GM19438 (cell line): Measurements from ENCODE around the gene MAGEA9.
"Not testable (repeated sequence)": the region's sequence is repeated elsewhere in the genome, so short reads cannot be mapped to it uniquely, and the experiment has no call there.

Experiments used
- ATAC-seq: cut with Tn5 transposase; IDR thresholded peaks from one replicate; pipeline ENCODE4 v1.9.1; 2021; ENCODE audit warnings: low read depth; ENCODE audit not compliant: unreplicated experiment

MAGEA9 gene

DNA sequence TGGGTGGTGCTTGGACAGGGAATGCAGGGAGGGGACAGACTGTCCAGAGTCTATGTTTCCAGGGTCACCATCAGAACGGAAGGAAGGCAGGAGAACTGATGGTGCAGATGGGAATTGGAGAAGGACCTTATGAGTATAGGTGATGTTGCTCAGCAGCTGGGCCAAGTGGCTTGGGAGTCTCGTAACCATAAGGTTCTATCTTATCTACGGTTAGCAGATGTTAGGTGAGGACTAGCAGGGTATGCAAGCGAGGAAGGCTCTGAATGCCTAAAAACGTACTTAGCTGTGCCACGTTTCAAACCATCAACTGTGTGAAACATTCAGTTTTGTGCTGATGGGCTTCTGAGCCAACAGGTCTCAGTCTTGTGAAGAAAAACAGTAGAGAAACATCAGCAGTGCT, 22.4 kb downstream of the MAGEA9 start:
- ATAC-seq: no peak

DNA sequence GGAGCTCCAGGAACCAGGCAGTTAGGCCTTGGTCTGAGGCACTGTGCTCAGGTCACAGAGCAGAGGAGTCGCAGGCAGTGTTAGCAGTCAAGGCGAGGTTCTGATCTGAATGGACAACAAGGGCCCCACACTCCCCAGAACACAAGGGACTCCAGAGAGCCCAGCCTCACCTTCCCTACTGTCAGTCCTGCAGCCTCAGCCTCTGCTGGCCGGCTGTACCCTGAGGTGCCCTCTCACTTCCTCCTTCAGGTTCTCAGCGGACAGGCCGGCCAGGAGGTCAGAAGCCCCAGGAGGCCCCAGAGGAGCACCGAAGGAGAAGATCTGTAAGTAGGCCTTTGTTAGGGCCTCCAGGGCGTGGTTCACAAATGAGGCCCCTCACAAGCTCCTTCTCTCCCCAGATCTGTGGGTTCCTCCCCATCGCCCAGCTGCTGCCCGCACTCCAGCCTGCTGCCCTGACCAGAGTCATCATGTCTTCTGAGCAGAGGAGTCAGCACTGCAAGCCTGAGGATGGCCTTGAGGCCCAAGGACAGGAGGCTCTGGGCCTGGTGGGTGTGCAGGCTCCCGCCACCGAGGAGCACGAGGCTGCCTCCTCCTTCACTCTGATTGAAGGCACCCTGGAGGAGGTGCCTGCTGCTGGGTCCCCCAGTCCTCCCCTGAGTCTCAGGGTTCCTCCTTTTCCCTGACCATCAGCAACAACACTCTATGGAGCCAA, 26.2 kb downstream of the MAGEA9 start:
- ATAC-seq: no peak

DNA sequence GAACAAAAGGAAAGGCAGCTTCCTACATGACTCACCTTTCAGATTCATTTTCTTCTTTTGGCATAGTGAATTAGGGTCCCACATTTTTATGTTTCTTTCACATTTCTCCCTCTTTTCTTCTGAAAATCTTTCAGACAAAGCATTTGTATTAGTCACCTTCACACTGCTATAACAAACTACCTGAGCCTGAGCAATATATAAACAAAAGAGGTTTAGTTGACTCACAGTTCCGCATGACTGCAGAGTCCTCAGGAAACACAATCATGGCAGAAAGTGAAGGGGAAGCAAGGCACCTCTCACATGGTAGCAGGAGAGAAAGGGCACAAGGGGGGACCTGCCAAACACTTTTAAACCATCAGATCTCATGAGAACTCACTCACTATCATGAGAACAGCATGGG, 36.9 kb downstream of the MAGEA9 start:
- no peak for ATAC-seq

DNA sequence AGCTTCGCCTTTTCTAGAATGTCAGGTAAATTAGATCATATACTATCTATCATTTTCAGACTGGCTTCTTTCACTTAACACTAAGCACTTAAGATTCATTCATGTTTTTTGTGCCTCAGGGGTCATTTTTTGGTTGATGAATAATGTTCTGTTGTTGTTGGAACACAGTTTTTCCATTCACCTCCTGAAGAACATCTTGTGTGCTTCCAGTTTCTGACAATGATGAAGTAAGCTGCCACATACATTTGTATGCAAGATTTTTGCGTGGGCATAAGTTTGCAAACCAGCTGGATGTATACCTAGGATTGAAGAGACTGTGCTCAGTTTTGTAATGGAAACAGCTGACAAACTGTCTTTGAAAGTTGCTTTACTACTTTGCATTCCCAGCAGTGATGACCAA, 37.6 kb downstream of the MAGEA9 start:
- ATAC-seq: no peak

DNA sequence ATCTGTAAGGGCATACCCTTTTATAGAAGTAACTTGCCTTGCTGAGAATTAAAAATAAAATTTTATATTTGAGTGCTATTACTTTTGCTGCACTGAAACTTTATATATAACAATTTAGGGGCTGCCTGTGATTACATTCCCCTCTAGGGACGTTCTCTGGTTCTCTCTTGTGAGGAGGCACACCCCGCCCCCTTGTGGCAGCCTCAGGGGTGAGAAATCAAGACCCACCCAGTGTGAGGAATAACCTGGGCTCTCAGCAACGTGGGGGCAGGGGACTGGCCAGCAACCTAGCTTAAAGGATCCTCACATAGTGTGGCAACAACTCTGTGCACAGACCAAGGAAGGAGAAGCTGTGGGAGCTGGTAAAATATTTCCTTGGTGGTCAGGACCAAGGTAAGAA, 43.7 kb downstream of the MAGEA9 start:
- ATAC-seq: no peak

DNA sequence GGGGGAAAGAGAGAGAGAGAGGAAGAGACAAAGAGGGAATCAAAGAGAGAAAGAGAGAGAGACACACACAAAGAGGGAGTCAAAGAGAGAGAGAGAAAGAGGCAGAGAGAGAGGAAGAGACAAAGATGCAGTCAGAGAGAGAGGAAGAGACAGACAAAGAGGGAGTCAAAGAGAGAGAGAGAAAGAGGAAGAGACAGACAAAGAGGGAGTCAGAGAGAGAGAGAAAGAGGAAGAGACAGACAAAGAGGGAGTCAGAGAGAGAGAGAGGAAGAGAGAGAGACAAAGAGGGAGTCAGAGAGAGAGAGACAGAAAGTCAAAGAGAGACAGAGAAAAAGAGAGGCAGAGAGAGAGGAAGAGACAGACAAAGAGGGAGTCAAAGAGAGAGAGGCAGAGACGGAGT, 45.5 kb downstream of the MAGEA9 start:
- no peak for ATAC-seq

DNA sequence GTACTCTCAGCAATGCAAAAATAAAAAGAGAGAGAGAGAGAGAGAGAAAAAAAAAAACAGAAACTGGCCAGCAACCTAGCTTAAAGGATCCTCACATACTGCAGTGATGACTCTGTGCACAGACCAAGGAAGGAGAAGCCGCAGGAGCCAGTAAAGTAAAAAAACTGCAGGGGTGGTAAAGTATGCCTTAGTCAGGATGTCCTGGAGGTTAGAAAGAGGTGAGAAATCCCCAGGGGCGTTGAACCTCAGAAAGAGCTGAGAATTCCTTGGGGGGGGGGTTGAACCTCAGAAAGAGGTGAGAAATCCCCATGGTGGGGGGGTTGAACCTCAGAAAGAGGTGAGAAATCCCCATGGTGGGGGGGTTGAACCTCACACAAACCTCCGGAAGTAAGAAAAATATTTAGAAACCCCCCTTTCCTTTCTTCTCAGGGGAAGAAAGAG, 48.0 kb downstream of the MAGEA9 start:
- peak; percentile 29 for ATAC-seq

DNA sequence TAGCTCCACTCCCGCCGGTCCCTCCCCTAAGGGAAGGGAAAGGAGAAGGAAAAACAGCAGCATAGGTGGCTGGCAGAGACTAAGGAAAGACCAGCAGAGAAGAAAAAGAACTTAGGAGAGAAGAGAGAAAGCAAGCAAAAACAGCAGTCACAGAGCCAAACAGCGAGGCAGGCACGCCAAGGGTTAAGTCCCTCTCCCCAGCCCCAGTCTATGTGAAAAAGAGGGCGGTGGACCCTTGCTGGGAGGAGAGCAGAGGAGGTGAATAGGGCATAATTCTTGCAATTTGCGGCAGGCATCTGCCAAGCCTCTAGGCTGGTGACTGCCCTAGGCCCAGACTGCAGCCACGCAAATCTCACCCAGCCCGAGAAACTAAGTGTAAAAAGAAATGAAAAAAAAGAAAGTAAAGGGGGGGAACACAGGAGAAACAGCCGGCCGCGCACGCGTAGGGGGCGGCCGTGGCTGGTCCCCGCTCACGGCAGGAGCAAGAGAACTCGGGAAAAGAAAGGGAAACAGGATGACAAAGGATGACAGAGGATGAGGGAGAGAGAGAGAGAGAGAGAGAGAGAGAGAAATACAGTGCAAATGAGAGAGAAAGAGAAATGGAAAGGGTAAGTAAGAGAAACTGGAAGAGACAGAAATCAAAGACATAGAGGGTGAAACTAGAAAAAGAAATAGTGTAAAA, 48.6 kb downstream of the MAGEA9 start:
- peak; percentile 62 for ATAC-seq

DNA sequence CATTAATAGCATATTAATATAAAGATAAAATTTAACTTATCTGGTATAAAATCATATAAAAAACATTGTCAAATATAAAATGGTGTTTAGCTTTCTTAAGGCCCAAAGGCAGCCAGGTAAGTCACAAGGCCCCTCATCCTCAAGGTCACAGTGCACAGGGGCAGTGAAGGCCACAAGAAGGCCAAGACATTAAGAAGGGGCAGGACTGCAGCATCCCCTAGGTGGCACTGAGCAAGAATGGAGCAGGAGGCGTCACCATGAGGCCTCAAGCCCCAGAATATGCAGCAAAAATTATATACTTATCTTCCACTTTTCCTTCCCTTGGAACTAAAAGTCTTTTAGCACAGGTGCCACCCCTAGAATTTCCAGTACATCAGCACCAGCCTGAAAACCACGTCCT, 49.7 kb downstream of the MAGEA9 start:
- no peak for ATAC-seq

DNA sequence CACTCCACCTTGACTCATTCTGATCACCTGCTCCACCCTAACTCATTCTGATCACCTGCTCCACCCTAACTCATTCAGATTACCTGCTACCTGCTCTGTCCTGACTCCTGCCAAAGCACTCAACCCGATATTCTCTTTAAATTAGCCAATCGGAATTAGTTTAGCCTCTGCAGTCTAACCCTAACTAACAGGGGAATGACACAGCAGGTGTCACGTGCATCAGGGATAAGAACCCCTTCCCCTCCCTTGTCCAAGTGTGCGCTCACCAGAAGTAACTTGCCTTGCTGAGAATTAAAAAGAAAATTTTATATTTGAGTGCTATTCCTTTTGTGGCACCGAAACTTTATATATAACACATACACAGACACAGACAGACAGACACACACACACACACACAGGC, 55.0 kb downstream of the MAGEA9 start:
- ATAC-seq: not testable (repeated sequence)

DNA sequence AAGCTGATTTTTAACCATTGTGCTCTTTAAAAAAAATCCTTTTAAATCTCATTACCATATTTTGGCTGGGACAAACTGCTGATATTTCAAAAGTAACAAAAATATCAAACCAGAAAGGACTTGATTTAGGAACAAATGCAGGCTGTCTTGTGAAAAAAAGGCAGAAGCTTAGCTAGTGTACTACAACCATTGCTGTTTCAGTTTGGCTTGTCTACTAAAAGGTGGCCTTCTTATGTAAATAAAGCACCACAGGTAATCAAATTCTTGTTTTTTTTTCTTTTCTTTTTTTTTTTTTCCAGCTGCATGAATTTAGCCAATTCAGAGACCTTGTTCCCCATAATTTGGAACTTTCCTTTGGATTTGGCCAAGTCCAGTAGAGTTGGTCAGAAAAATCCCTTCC, 55.4 kb downstream of the MAGEA9 start:
- ATAC-seq: no peak
